ENCODE results near the gene DIP2B.

DNA sequence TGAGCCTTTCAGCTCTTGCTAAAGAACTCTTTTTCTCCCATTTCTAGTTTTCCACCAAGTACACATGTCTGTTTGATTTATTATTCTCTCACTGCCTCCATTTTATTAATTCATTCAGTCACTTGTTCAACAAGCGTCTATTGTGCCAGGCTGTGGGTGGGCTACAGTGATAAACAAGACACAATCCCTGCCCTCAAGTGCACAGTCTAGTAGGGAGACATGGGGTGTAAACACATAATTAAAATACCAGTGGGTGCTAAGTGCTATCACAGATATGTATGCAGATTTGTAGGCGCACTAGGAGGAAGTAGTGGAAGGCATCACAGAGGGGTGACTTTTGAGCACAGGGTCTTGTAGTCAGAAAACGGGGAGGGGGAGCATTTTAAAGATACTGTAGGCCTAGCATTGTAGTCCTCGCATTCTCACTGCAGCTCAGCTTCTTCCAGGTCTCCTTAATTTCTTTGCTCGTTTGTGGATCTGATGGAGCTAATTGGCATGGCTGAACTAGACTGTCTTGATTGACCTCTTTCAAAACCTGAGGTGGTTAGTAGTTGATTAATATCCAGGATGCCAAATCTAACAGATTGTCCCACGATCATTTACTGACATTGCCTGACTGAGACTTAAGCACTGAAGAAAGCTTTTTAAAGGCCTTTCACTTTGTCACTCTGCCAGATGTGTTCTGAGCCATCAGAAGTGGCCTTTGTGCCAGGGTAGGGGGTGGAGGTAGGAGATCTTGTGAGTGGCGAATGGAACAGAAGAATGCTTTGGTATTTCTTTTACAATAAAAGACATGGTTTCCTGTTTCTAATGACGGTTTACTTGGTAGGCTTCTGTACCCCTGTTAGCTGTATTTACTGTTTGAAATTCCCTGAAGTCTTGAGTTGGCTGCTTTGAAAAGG lies 116.9 kb downstream of the DIP2B start:
- TF ChIP-seq, protein P1, sequence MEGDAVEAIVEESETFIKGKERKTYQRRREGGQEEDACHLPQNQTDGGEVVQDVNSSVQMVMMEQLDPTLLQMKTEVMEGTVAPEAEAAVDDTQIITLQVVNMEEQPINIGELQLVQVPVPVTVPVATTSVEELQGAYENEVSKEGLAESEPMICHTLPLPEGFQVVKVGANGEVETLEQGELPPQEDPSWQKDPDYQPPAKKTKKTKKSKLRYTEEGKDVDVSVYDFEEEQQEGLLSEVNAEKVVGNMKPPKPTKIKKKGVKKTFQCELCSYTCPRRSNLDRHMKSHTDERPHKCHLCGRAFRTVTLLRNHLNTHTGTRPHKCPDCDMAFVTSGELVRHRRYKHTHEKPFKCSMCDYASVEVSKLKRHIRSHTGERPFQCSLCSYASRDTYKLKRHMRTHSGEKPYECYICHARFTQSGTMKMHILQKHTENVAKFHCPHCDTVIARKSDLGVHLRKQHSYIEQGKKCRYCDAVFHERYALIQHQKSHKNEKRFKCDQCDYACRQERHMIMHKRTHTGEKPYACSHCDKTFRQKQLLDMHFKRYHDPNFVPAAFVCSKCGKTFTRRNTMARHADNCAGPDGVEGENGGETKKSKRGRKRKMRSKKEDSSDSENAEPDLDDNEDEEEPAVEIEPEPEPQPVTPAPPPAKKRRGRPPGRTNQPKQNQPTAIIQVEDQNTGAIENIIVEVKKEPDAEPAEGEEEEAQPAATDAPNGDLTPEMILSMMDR (IDR thresholded peaks at IDR 0.05 in 8 of 11, conservative IDR thresholded peaks at IDR 0.05 in 3 of 11) = no peak
- no peak for TF ChIP-seq POLR2A (IDR thresholded peaks at IDR 0.05)
- TF ChIP-seq POLR2AphosphoS5 (IDR thresholded peaks at IDR 0.05) = no peak

Measured in spleen (tissue), 7 donors.